ENCODE results near the gene ATP5MG.

Gene ATP5MG

GRCh38 chr11:118442908-118443589 lies 41.6 kb downstream of the ATP5MG start:
- no peak for DNase-seq

DNA sequence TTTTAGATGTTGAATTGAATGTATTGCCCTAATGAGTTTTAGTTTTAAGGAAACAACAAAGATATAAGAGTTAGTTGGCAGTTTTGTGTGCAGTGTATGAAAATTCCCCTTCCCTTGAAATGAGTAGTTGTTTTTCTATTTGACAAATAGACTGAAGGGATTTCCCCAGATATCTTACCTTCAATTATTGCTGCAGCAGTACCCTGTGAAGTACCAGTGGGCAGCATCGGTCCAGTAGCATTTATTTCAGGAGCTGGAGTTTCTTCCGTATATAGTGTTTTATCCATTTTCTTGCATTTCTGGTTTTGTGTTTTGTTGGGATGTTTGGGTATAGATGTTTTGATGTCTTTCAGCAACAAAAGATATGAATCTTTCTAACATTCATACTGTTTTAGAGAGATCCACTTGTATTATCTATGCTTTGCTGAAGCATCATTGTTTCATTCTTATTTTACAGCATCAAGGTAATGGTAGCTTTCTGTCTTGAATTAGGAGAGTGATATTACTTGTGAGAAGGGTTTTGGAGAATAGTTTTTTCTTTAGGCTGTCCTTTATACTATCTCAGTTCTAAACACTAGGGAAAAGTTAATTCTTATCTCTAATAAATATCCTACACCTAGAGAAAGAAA lies 42.3 kb downstream of the ATP5MG start:
- DNase-seq, result no peak

- DNase-seq, result no peak
Observed at GRCh38 chr11:118447423-118447822, 46.0 kb downstream of the ATP5MG start.

- DNase-seq, result no peak
Observed at GRCh38 chr11:118448294-118448693, 46.9 kb downstream of the ATP5MG start.

DNA sequence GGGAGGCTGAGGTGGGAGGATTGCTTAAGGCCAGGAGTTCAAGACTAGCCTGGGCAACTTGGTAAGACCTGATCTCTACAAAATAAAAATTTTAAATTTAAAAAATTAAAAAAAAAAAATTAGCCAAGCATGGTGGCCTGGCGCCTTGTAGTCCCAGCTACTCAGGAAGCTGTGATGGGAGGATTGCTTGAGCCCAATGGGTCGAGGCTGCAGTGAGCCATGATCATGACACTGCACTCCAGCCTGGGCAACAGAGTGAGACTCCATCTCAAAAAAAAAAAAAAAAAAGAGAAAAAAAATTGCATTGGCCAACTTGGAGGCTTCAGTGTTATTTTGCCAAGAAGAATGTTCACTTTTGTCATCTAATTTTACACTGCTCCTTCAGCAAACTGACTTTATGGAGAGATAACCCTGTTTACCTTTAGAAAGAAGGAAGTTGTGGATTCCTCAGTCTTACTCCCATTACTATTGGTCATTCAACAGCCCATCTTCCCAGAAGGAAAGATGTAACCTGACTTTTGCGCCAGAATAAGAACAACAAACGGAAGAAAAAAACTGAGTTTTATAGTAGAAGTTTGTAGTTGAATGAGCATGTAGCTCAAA lies 48.0 kb downstream of the ATP5MG start:
- DNase-seq, result no peak

GRCh38 chr11:118450451-118450850 lies 49.0 kb downstream of the ATP5MG start:
- no peak for DNase-seq

Data from NCI-H524 (cell line).